ENCODE results near the gene JPH3. TPM values are rescaled to one million over a fixed set of nuclear protein-coding genes. Genes with fewer than 3 reads are reported as not detected.

Gene JPH3
- total and polyA plus RNA-seq, 10 of the 15 experiments (the other 5 are each of a cell fraction or from before 2014, with no cell fraction given): 0.05 TPM; not detected in 9

DNA sequence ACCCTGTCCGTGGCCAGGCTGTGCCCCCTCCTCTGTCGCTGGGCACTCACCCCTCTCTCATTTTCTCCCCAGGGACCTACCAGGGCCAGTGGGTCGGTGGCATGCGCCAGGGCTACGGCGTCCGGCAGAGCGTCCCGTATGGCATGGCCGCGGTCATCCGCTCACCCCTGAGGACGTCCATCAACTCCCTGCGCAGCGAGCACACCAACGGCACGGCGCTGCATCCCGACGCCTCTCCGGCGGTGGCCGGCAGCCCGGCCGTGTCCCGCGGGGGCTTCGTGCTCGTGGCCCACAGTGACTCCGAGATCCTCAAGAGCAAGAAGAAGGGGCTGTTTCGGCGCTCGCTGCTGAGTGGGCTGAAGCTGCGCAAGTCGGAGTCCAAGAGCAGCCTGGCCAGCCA is 41.9 kb downstream of the JPH3 start (continued):
- TF ChIP-seq BCLAF1 (IDR thresholded peaks at IDR 0.05): no peak

- Histone ChIP-seq H3K9ac (ENCODE audit: control insufficient read depth, insufficient read depth, low read length) (no peak overlapping the region), H3K4me1 (ENCODE audit: control insufficient read depth, insufficient read depth, low read length) (no peaks in the 10 kb centered on the region), H3K79me2 (ENCODE audit: control insufficient read depth, insufficient read depth, low read length) (no peaks in the 10 kb centered on the region), H3K4me3 (no peak overlapping the region), H3K4me2 (ENCODE audit: control insufficient read depth, insufficient read depth) (no peak overlapping the region), H4K20me1 (ENCODE audit: control insufficient read depth, insufficient read depth) (no peaks in the 10 kb centered on the region), H3K27me3 (replicated peaks in 1 of 2; ENCODE audit: control insufficient read depth in 2 of 2, insufficient read depth in 2 of 2, low read length in 1 of 2) (peaks cover 0 to 3% of the 10 kb centered on the region in 2 experiments; a peak in 1 of 4 replicates), H2AFZ (ENCODE audit: control insufficient read depth, low read depth, low read length) (no peak overlapping the region), H3K9me3 (replicated peaks; ENCODE audit: control insufficient read depth, insufficient read depth, low read length) (no peaks in the 10 kb centered on the region), H3K27ac (ENCODE audit: control insufficient read depth, insufficient read depth) (no peak overlapping the region), H3K36me3 (ENCODE audit: control insufficient read depth in 2 of 2, insufficient read depth in 2 of 2, low read length in 1 of 2) (no peaks in the 10 kb centered on the region)
- CTCF ChIA-PET: no interaction called here
- POLR2A ChIA-PET: no interaction called here
- no TSS peak for BruUV-seq (replicated peaks)
- in situ Hi-C loops (cut with MboI): no loop called here
- intact Hi-C loops (cut with micrococcal nuclease; ENCODE audit: unreplicated experiment): no loop called here
- ATAC-seq: no peak
- SMC1A ChIA-PET (ENCODE audit: uncharacterized antibody, unreplicated experiment): no interaction called here
- no peak for FAIRE-seq
- no peak for TF ChIP-seq ZNF217 (IDR thresholded peaks at IDR 0.05)
- no peak for TF ChIP-seq TBL1XR1 (IDR thresholded peaks at IDR 0.05; ENCODE audit: low read depth, low read length)
- TF ChIP-seq SREBF2 (IDR thresholded peaks at IDR 0.05; ENCODE audit: low read length): no peak
- no peak for TF ChIP-seq HDAC2 (IDR thresholded peaks at IDR 0.05)
- no peak for TF ChIP-seq SP1 (IDR thresholded peaks at IDR 0.05; ENCODE audit: low read depth, low read length)
- 89% methylated on average over 37 of the region's 44 CpGs for WGBS (ENCODE audit: insufficient coverage, insufficient replicate concordance, low lambda C conversion rate, missing lambda C conversion rate)
- RAD21 ChIA-PET (ENCODE audit: unreplicated experiment): no interaction called here
- DNase-seq (ENCODE audit: low read depth, low spot score): no peak
Measured at GRCh38 chr16:87644596-87644995, 42.3 kb downstream of the JPH3 start.

Data from GM12878 (cell line).